Sigmoid colon (tissue), 4 donors: ENCODE measurements around the gene SV2B.

Experiments
- CTCF ChIP-seq, 4 experiments: fragments of 450-650 bp in 3 of 4; fragments of 200-600 bp in 1 of 4; IDR thresholded peaks; one replicate each; pipeline ENCODE4 v1.5.1; 2016 to 2019; ENCODE audit warnings: antibody characterized with exemption in 4 of 4, mild to moderate bottlenecking in 3 of 4, moderate library complexity in 2 of 4
- EP300 ChIP-seq, 4 donors: sonication (generic); formaldehyde crosslinking; IDR thresholded peaks; one replicate each; pipeline ENCODE4 v1.6.1; 2017; ENCODE audit warnings: antibody characterized with exemption in 4 of 4
- POLR2AphosphoS5 ChIP-seq, 4 donors: sonication (generic); formaldehyde crosslinking; IDR thresholded peaks; one replicate each; pipeline ENCODE4 v1.6.1; 2017; ENCODE audit warnings: antibody characterized with exemption in 4 of 4

GRCh38 chr15:91252756-91253155 is 152.7 kb downstream of the SV2B start:
- no peak for TF ChIP-seq CTCF (IDR thresholded peaks at IDR 0.05)
- TF ChIP-seq EP300 (IDR thresholded peaks at IDR 0.05) = no peak
- TF ChIP-seq POLR2AphosphoS5 (IDR thresholded peaks at IDR 0.05) = no peak
